Fibroblast of skin of scalp (primary cell): ENCODE measurements around the gene GLRX3.
A peak's percentile ranks its signal among the peaks of the same experiment; 100 is the strongest.

Experiments used
- DNase-seq: peaks from one replicate; pipeline ENCODE4 v3.0.0-alpha.2; 2013

The GLRX3 gene

GRCh38 chr10:130137659-130138478 lies 1.7 kb downstream of the GLRX3 start:
- no peak for DNase-seq

- DNase-seq = no peak
These were observed 2.3 kb downstream of the GLRX3 start for GRCh38 chr10:130138479-130138866.

- DNase-seq = no peak
These were observed 4.2 kb downstream of the GLRX3 start for GRCh38 chr10:130140425-130140824.

- no peak for DNase-seq
These were observed 4.8 kb downstream of the GLRX3 start for GRCh38 chr10:130141038-130141437.

GRCh38 chr10:130141460-130141859 lies 5.3 kb downstream of the GLRX3 start:
- DNase-seq = peak; percentile 33

GRCh38 chr10:130141878-130142277 lies 5.7 kb downstream of the GLRX3 start:
- DNase-seq = no peak

- no peak for DNase-seq
These were observed 9.9 kb downstream of the GLRX3 start for GRCh38 chr10:130146042-130146441.

- no peak for DNase-seq
These were observed 23.1 kb downstream of the GLRX3 start for GRCh38 chr10:130159192-130159794.

- DNase-seq = peak; percentile 12
These were observed 24.6 kb downstream of the GLRX3 start for GRCh38 chr10:130160775-130161174.

GRCh38 chr10:130161331-130161730 lies 25.1 kb downstream of the GLRX3 start:
- no peak for DNase-seq

- no peak for DNase-seq
These were observed 31.0 kb downstream of the GLRX3 start for GRCh38 chr10:130167193-130167592.

GRCh38 chr10:130167707-130168106 lies 31.5 kb downstream of the GLRX3 start:
- DNase-seq = no peak

GRCh38 chr10:130169136-130169859 lies 33.1 kb downstream of the GLRX3 start:
- peak; percentile 63 for DNase-seq

GRCh38 chr10:130171196-130171595 lies 35.0 kb downstream of the GLRX3 start:
- DNase-seq = no peak

- no peak for DNase-seq
These were observed 38.1 kb downstream of the GLRX3 start for GRCh38 chr10:130174328-130174727.

- no peak for DNase-seq
These were observed 38.9 kb downstream of the GLRX3 start for GRCh38 chr10:130175074-130175473.

- no peak for DNase-seq
These were observed 41.1 kb downstream of the GLRX3 start for GRCh38 chr10:130177250-130177649.

- peak; percentile 67 for DNase-seq
These were observed 43.4 kb downstream of the GLRX3 start for GRCh38 chr10:130179640-130180039.

- DNase-seq = no peak
These were observed 44.2 kb downstream of the GLRX3 start for GRCh38 chr10:130180416-130180815.

- DNase-seq = no peak
These were observed 45.7 kb downstream of the GLRX3 start for GRCh38 chr10:130181858-130182257.

GRCh38 chr10:130185591-130185990 lies 49.4 kb downstream of the GLRX3 start:
- DNase-seq = no peak

- DNase-seq = no peak
These were observed 52.3 kb downstream of the GLRX3 start for GRCh38 chr10:130188195-130189175.
